ENCODE measurements around the gene LYPD6B. TPM values are rescaled to one million over a fixed set of nuclear protein-coding genes. Genes with fewer than 3 reads are reported as not detected.

Gene LYPD6B
- total RNA-seq, 1 donor from 2014 or later, result 10.1 TPM

DNA sequence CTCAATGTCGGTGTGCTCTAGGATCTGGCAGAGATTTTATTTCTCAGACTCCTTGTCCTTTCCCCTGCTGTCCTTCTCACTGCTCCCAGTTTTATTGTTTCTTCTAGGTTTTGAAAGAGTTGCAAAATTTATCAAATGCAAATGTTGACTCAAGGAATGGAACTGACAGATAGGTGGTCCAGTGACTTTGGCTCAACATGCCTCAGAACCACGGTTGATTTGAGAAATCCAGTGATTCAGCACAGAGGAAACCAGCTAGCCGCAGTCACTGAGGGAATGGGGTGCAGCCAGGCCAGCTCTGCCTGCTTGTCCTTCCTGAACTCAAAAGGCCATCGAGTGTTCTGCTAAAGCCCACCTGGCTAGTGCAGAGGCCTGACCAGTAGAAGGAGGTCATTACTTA is 166.2 kb downstream of the LYPD6B start:
- H3K4me3 ChIP-seq, result no peak overlapping the region
- intact Hi-C loops (cut with DNase I), result no loop called here

DNA sequence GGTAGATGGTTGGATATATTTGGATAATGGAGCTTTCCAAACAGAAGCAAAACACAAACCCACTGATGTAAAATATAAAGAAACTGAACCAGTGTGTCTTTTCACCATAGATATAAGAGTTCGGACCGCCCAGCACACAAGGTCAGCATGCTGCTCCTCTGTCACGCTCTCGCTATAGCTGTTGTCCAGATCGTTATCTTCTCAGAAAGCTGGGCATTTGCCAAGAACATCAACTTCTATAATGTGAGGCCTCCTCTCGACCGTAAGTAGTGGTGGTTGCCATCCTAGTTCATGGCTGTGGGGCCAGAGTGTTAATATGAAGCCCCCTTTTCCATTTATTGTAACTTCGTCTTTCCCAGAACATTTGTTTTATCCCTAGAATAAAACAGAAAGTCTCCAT is 166.6 kb downstream of the LYPD6B start:
- Histone ChIP-seq H3K27me3 (no peaks in the 10 kb centered on the region), H3K4me1 (no peaks in the 10 kb centered on the region), H3K4me3 (no peak overlapping the region), H3K27ac (no peak overlapping the region), H3K9me3 (no peaks in the 10 kb centered on the region), H3K36me3 (no peaks in the 10 kb centered on the region)
- no peak for DNase-seq (ENCODE audit: extremely low spot score in 2 of 2)
- TF ChIP-seq POLR2AphosphoS5 (IDR thresholded peaks at IDR 0.05; ENCODE audit: insufficient read depth in 1 of 2, low read depth in 1 of 2), result no peak
- TF ChIP-seq, protein P1, sequence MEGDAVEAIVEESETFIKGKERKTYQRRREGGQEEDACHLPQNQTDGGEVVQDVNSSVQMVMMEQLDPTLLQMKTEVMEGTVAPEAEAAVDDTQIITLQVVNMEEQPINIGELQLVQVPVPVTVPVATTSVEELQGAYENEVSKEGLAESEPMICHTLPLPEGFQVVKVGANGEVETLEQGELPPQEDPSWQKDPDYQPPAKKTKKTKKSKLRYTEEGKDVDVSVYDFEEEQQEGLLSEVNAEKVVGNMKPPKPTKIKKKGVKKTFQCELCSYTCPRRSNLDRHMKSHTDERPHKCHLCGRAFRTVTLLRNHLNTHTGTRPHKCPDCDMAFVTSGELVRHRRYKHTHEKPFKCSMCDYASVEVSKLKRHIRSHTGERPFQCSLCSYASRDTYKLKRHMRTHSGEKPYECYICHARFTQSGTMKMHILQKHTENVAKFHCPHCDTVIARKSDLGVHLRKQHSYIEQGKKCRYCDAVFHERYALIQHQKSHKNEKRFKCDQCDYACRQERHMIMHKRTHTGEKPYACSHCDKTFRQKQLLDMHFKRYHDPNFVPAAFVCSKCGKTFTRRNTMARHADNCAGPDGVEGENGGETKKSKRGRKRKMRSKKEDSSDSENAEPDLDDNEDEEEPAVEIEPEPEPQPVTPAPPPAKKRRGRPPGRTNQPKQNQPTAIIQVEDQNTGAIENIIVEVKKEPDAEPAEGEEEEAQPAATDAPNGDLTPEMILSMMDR (IDR thresholded peaks at IDR 0.05), result no peak
- TF ChIP-seq POLR2A (IDR thresholded peaks at IDR 0.05), result no peak
- intact Hi-C loops (cut with DNase I), result no loop called here

More for the DNA sequence above, 166.2 kb downstream of the LYPD6B start:
- Histone ChIP-seq H3K27ac (no peak overlapping the region), H3K4me1 (no peaks in the 10 kb centered on the region), H3K27me3 (no peaks in the 10 kb centered on the region), H3K36me3 (no peaks in the 10 kb centered on the region), H3K9me3 (no peaks in the 10 kb centered on the region)
- no peak for DNase-seq (ENCODE audit: extremely low spot score in 2 of 2)
- no peak for TF ChIP-seq POLR2AphosphoS5 (IDR thresholded peaks at IDR 0.05; ENCODE audit: insufficient read depth in 1 of 2, low read depth in 1 of 2)
- TF ChIP-seq, protein P1 (IDR thresholded peaks at IDR 0.05), result no peak
- no peak for TF ChIP-seq POLR2A (IDR thresholded peaks at IDR 0.05)

DNA sequence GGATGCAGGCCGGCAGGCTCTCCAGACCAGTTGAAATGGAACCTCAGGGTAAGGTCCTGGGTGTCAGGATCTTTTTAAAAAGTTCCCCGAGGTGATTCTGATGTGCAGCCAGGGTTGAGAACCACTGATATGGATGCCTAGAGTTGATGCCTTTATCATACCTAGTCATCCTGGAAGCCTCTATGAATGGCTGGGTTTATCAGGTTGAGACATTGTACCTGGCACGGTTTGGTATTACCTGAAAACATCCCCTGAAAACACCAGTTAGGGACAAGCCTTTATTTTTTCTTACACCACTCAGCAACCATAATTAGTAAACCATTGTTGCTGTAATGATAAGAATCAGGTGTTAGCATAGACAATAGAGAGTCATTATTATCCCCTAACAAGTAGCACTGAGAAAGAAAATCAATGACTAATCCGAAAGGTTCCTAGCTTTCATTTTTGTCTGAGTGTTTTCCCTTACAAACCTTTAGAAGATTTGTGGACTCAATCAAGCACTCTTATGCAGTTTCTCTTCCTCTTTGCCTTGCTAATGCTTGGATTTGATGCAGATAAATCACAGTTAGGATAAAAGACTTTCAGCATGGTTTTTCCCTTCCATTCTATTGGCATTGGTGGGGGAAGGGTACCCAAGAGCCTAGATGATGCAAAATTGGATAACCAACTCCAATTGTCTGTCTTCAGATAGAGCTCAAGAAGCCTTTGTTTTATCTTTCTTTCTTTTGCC is 175.4 kb downstream of the LYPD6B start:
- Histone ChIP-seq H3K4me3 (no peak overlapping the region), H3K27me3 (no peaks in the 10 kb centered on the region), H3K36me3 (no peaks in the 10 kb centered on the region), H3K4me1 (no peaks in the 10 kb centered on the region), H3K27ac (no peak overlapping the region), H3K9me3 (no peaks in the 10 kb centered on the region)
- TF ChIP-seq POLR2A (IDR thresholded peaks at IDR 0.05) (no peak), POLR2AphosphoS5 (IDR thresholded peaks at IDR 0.05; ENCODE audit: insufficient read depth in 1 of 2, low read depth in 1 of 2) (no peak)
- TF ChIP-seq, protein P1 (IDR thresholded peaks at IDR 0.05), result no peak
- no peak for DNase-seq (ENCODE audit: extremely low spot score in 2 of 2)
- intact Hi-C loops (cut with DNase I), result no loop called here

DNA sequence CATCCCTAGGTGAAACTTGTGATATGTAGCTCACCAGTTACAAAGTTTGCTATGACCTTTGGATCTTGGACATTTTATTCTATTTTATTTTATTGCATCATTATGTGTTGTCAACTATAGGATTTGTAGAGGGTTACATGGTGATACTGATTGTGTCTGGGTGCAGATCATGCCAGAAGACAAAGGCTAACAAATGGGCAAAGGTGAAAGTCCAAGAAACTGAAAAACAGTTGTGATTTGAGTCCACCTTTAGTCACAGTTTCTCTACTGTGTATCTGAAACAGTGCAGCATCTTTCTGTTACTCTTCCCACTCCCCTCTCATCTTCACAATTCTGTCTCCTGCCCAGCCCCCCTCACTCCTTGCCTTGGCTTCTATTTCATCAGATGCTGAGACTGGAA is 180.0 kb downstream of the LYPD6B start:
- Histone ChIP-seq H3K27me3 (no peaks in the 10 kb centered on the region), H3K27ac (no peak overlapping the region), H3K4me3 (no peak overlapping the region), H3K36me3 (no peaks in the 10 kb centered on the region), H3K9me3 (no peaks in the 10 kb centered on the region), H3K4me1 (no peaks in the 10 kb centered on the region)
- no peak for TF ChIP-seq POLR2AphosphoS5 (IDR thresholded peaks at IDR 0.05; ENCODE audit: insufficient read depth in 1 of 2, low read depth in 1 of 2)
- TF ChIP-seq POLR2A (IDR thresholded peaks at IDR 0.05), result no peak
- TF ChIP-seq, protein P1 (IDR thresholded peaks at IDR 0.05), result no peak
- DNase-seq (ENCODE audit: extremely low spot score in 2 of 2), result no peak
- intact Hi-C loops (cut with DNase I), result no loop called here

DNA sequence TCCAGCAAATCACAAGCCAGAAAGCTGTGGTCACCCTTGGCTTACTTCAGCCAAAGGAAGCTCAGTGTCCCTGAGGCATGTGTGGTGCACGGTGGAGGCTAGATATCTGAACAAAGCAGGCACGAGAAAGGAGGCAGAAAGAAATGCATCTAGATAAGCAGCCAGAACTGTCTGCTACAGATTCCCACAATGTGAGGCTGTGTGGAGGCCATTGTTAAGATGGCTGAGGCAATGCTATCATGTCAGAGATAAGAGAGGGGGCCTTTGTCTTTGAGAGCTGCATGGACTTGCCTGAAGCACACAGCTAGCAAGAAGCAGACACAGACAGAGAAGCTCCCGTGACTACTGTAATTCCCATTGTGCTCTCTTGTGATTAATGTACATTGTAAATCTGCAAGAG is 181.4 kb downstream of the LYPD6B start:
- TF ChIP-seq POLR2A (IDR thresholded peaks at IDR 0.05), result no peak
- TF ChIP-seq, protein P1 (IDR thresholded peaks at IDR 0.05), result no peak
- no peak for TF ChIP-seq POLR2AphosphoS5 (IDR thresholded peaks at IDR 0.05; ENCODE audit: insufficient read depth in 1 of 2, low read depth in 1 of 2)
- intact Hi-C loops (cut with DNase I), result no loop called here
- Histone ChIP-seq H3K36me3 (no peaks in the 10 kb centered on the region), H3K27ac (no peak overlapping the region), H3K27me3 (no peaks in the 10 kb centered on the region), H3K4me3 (no peak overlapping the region), H3K9me3 (no peaks in the 10 kb centered on the region), H3K4me1 (no peaks in the 10 kb centered on the region)
- DNase-seq (ENCODE audit: extremely low spot score in 2 of 2), result no peak

All from vagina (tissue), 2 donors.